Thyroid gland (tissue), 4 donors: ENCODE measurements around the gene ADPRHL1. TPM values are rescaled to one million over a fixed set of nuclear protein-coding genes. Genes with fewer than 3 reads are reported as not detected.

Experiments
- DNase-seq, 2 donors: peaks; one replicate each; pipeline ENCODE4 v3.0.0-alpha.2; 2019
- H3K27ac ChIP-seq, 3 donors: fragments of 200-600 bp; sonication (generic); 1 replicate in 2 of 3; 2 replicates in 1 of 3; pipeline ENCODE4 v1.5.1; 2016 to 2019; ENCODE audit warnings: mild to moderate bottlenecking in 1 of 3, moderate library complexity in 1 of 3
- H3K27me3 ChIP-seq: fragments of 200-600 bp; sonication (generic); one replicate; pipeline ENCODE4 v1.5.1; 2019
- H3K36me3 ChIP-seq, 2 donors: fragments of 200-600 bp; sonication (generic); one replicate each; pipeline ENCODE4 v1.5.1; 2016 to 2019
- H3K4me1 ChIP-seq, 2 donors: fragments of 200-600 bp; sonication (generic); one replicate each; pipeline ENCODE4 v1.5.1; 2017 to 2019
- H3K4me3 ChIP-seq, 3 donors: fragments of 200-600 bp; sonication (generic); replicated peaks in 1 of 3; 1 replicate in 2 of 3; 2 replicates in 1 of 3; pipeline ENCODE4 v1.5.1; 2016; ENCODE audit warnings: mild to moderate bottlenecking in 1 of 3
- H3K9me3 ChIP-seq: fragments of 200-600 bp; sonication (generic); one replicate; pipeline ENCODE4 v1.5.1; 2017
- POLR2A ChIP-seq, 2 donors: fragments of 450-650 bp; IDR thresholded peaks; one replicate each; pipeline ENCODE4 v1.6.1; 2017; ENCODE audit warnings: antibody characterized with exemption in 2 of 2, mild to moderate bottlenecking in 2 of 2, moderate library complexity in 1 of 2
- WGBS, 2 donors: methylation state at CpG; one replicate each; pipeline ENCODE4 v1.1.5; 2017; 5-methylcytosine and 5-hydroxymethylcytosine counted together
- intact Hi-C: fragments of 100-400 bp; cut with DNase I; formaldehyde crosslinking; loops from one replicate; pipeline ENCODE4 v1.15.1; 2023
- small RNA-seq: library from RNA; depleted of rRNA; stranded (forward); fragments of <200 nt; gene quantifications from one replicate; pipeline ENCODE3, GENCODE V24; 2016
- total RNA-seq, 4 donors: library from RNA; depleted of rRNA; stranded (reverse); fragments of >200 nt; gene quantifications; one replicate each; pipeline ENCODE4 v1.2.3, GENCODE V29; 2016
- TF ChIP-seq, protein P1 (sequence below), 6 experiments: fragments of 200-600 bp in 3 of 6; fragments of 450-650 bp in 3 of 6; sonication (generic) in 3 of 6; IDR thresholded peaks; one replicate each; pipeline ENCODE4 v1.5.1; 2016 to 2019; ENCODE audit warnings: antibody characterized with exemption in 6 of 6, mild to moderate bottlenecking in 2 of 6, inconsistent platforms in 1 of 6, moderate library complexity in 1 of 6

Gene ADPRHL1
- total RNA-seq, 4 donors from 2014 or later, result 0.20 to 2.0 (median 1.0) TPM

DNA sequence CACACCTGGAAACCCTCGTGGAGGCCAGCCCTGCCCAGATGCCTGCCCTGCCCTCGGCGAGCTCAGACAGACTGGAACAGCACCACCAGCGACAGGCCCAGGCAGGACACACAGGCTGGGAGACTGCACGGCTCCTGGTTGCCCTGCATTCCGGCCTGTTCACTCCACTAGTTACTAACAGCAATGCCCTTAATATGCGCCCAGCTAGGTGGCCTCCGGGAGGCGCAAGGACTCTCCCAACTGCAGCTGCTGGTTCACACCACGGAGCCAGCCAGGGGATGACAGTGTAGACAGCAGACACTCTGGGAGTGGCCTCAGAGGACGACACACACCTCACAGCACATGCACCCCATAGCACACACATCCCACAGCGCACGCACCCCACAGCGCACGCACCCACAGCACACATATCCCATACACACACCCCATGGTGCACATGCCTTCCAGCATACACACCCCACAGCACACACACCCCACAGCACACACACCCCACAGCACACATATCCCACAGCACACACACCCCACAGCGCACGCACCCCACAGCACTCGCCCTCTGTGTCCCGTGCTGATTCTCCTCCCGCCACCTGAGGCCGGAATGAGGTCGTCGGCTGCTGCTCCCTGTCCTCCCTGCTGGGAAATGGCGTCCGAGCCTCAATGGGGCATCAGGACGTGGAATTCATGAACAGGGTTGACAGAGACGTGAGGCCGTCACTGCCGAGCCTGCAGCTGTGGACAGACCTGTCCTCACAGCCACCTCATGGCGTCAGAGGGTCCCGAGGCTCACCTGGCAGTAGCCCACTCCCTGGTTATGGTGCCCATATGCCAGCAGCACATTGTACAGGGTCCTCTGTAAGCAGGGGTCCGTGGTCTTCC is 103.0 kb downstream of the ADPRHL1 start:
- Histone ChIP-seq H3K27me3 (no peaks in the 10 kb centered on the region), H3K36me3 (no peaks in the 10 kb centered on the region), H3K4me3 (no peak overlapping the region), H3K9me3 (no peaks in the 10 kb centered on the region), H3K4me1 (no peaks in the 10 kb centered on the region), H3K27ac (no peak overlapping the region)
- DNase-seq, result no peak
- WGBS, 2 donors, result 86 to 90% methylated on average over 19 to 23 of the region's 32 CpGs
- intact Hi-C loops, result no loop called here
- TF ChIP-seq POLR2A (IDR thresholded peaks at IDR 0.05), result no peak
- TF ChIP-seq, protein P1, sequence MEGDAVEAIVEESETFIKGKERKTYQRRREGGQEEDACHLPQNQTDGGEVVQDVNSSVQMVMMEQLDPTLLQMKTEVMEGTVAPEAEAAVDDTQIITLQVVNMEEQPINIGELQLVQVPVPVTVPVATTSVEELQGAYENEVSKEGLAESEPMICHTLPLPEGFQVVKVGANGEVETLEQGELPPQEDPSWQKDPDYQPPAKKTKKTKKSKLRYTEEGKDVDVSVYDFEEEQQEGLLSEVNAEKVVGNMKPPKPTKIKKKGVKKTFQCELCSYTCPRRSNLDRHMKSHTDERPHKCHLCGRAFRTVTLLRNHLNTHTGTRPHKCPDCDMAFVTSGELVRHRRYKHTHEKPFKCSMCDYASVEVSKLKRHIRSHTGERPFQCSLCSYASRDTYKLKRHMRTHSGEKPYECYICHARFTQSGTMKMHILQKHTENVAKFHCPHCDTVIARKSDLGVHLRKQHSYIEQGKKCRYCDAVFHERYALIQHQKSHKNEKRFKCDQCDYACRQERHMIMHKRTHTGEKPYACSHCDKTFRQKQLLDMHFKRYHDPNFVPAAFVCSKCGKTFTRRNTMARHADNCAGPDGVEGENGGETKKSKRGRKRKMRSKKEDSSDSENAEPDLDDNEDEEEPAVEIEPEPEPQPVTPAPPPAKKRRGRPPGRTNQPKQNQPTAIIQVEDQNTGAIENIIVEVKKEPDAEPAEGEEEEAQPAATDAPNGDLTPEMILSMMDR (IDR thresholded peaks at IDR 0.05), result no peak

Small RNA genes lying within 50 kb of the gene (small RNA-seq; reads per million reads assigned to genes)
- not detected for gene RNU1-16P

Other genes with a start within 250 kb of the ADPRHL1 start
- gene PCID2, start 244.8 kb downstream of the ADPRHL1 start, total RNA-seq, result 10 to 100 TPM; 50.5 to 75.6 (median 56.5) TPM
- gene CUL4A, start 243.9 kb downstream of the ADPRHL1 start, total RNA-seq, result 100 to 1,000 TPM in 3 of 4 donors, 10 to 100 TPM in 1; 78.9 to 131 (median 122) TPM
- 100 to 1,000 TPM; 169 to 227 (median 206) TPM for gene LAMP1, start 156.2 kb downstream of the ADPRHL1 start, total RNA-seq
- gene GRTP1, start 89.4 kb downstream of the ADPRHL1 start, total RNA-seq, result 1 to 10 TPM; 1.7 to 5.7 (median 5.1) TPM
- gene DCUN1D2, start 37.2 kb upstream of the ADPRHL1 start, total RNA-seq, result 10 to 100 TPM in 2 of 4 donors, 1 to 10 TPM in 2; 8.8 to 15.3 (median 10.4) TPM
- 10 to 100 TPM; 48.0 to 84.2 (median 53.9) TPM for gene TFDP1, start 131.3 kb upstream of the ADPRHL1 start, total RNA-seq
- not detected for gene ATP4B, start 204.7 kb upstream of the ADPRHL1 start, total RNA-seq
- gene GRK1, start 213.7 kb upstream of the ADPRHL1 start, total RNA-seq, result 10 to 100 TPM in 1 of 4 donors, 1 to 10 TPM in 3; 2.0 to 17.9 (median 2.7) TPM